DND-41 (cell line): ENCODE data around the gene NUDT3.
"Not testable (repeated sequence)": the region's sequence is repeated elsewhere in the genome, so short reads cannot be mapped to it uniquely, and the experiment has no call there.

Source experiments
- CTCF ChIP-seq: IDR thresholded peaks from 2 replicates; pipeline ENCODE4 v1.5.1; 2012; ENCODE audit warnings: borderline replicate concordance, low read length, moderate library complexity, mild to moderate bottlenecking; ENCODE audit not compliant: poor library complexity, severe bottlenecking; ENCODE audit errors: extremely low read depth
- EZH2 ChIP-seq: IDR thresholded peaks from 3 replicates; pipeline ENCODE4 v1.6.1; 2012; ENCODE audit warnings: borderline replicate concordance, low read depth, mild to moderate bottlenecking, moderate library complexity, low read length, inconsistent platforms; ENCODE audit not compliant: severe bottlenecking

- not testable (repeated sequence) for TF ChIP-seq CTCF, EZH2
These were observed 68.2 kb downstream of the NUDT3 start for GRCh38 chr6:34324221-34324620.
